ENCODE measurements around the gene C1R.

GRCh38 chr12:7039403-7039802 is 52.8 kb downstream of the C1R start:
- TF ChIP-seq POLR2AphosphoS5 (IDR thresholded peaks at IDR 0.05; ENCODE audit: low read depth, low read length) (no peak), TAF1 (IDR thresholded peaks at IDR 0.05; ENCODE audit: borderline replicate concordance, insufficient read depth, low read length) (no peak), REST (IDR thresholded peaks at IDR 0.05; ENCODE audit: insufficient read depth in 1 of 2, low read depth in 2 of 2, low read length in 2 of 2) (no peak)

All from PFSK-1 (cell line).